AG04449 (cell line): ENCODE data around the gene NOC2L.
"Not testable (repeated sequence)": the region's sequence is repeated elsewhere in the genome, so short reads cannot be mapped to it uniquely, and the experiment has no call there.

Experiments
- CTCF ChIA-PET: fragments of 350-600 bp; formaldehyde crosslinking; extraction: SDS; loops from one replicate; lab custom pipeline; 2021; ENCODE audit warnings: antibody characterized with exemption; lab: Yijun Ruan, JAX
- POLR2A ChIA-PET: fragments of 400-600, 350-600 bp; formaldehyde crosslinking; extraction: SDS; loops from one replicate; lab custom pipeline; 2020; ENCODE audit warnings: antibody characterized with exemption, inconsistent platforms; lab: Yijun Ruan, JAX
- DNase-seq: peaks from one replicate; pipeline ENCODE4 v3.0.0-alpha.2; 2010; ENCODE audit warnings: low read depth, low spot score
- H3K4me3 ChIP-seq: 2 replicates; pipeline ENCODE4 v1.5.1; 2011; ENCODE audit warnings: low read depth, mild to moderate bottlenecking, control low read depth, low read length
- TF ChIP-seq, protein P1 (sequence below): IDR thresholded peaks from one replicate; pipeline ENCODE4 v1.5.1; 2011; ENCODE audit warnings: mild to moderate bottlenecking, moderate library complexity, low read length, control low read depth, inconsistent platforms; ENCODE audit not compliant: insufficient read depth; ENCODE audit errors: missing control alignments

NOC2L gene

DNA sequence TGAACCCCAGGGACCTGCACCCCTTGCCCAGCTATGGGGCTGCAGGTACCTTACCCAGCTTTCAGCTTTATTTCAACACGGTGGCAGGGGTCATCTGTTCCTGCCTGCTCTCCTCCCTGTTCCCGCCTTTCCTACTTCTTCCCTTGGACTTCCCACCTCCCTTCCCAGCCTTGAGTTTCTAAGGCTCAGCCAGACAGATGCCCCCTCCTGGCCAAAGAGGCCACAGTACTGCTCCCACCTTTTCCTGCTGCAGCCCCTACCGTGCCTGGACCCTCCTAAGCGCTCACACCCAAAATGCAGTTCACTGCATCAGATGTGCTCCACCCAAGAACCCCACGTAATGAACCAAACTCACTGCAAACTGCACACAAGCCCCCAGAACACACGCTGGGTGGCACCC, 7.7 kb downstream of the NOC2L start:
- CTCF ChIA-PET = interaction anchor here (1.5 to 2.2 kb wide), 3 partner anchors 11 to 48 kb away, joined by 6 to 9 read pairs (median 7); no protein-coding TSS in a partner anchor
- POLR2A ChIA-PET = no interaction called here
- TF ChIP-seq, protein P1, sequence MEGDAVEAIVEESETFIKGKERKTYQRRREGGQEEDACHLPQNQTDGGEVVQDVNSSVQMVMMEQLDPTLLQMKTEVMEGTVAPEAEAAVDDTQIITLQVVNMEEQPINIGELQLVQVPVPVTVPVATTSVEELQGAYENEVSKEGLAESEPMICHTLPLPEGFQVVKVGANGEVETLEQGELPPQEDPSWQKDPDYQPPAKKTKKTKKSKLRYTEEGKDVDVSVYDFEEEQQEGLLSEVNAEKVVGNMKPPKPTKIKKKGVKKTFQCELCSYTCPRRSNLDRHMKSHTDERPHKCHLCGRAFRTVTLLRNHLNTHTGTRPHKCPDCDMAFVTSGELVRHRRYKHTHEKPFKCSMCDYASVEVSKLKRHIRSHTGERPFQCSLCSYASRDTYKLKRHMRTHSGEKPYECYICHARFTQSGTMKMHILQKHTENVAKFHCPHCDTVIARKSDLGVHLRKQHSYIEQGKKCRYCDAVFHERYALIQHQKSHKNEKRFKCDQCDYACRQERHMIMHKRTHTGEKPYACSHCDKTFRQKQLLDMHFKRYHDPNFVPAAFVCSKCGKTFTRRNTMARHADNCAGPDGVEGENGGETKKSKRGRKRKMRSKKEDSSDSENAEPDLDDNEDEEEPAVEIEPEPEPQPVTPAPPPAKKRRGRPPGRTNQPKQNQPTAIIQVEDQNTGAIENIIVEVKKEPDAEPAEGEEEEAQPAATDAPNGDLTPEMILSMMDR = peak; percentile 48
- no peak for DNase-seq
- H3K4me3 ChIP-seq = no peak overlapping the region

DNA sequence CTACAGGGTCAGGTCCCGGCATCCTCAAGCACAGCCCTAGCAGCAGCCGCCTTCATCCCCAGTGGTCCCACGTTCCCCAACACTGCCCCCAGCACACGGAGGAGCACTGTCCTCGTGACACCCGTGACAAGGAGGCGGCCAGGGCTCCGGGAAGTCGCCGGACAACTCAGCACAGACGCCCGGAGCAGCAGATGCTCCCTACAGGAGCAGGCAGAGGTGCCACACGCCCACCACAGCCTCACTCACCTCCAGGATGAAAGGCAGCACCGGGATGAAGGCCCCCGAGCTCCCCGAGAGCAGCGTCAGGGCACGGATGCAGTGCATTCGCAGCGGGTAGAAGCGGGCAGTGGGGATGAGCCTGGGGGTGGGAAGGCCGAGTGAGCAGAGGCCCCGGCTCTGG, 8.2 kb downstream of the NOC2L start:
- DNase-seq = no peak
- POLR2A ChIA-PET = no interaction called here
- TF ChIP-seq, protein P1 = no peak
- H3K4me3 ChIP-seq = no peak overlapping the region
- CTCF ChIA-PET = no interaction called here

DNA sequence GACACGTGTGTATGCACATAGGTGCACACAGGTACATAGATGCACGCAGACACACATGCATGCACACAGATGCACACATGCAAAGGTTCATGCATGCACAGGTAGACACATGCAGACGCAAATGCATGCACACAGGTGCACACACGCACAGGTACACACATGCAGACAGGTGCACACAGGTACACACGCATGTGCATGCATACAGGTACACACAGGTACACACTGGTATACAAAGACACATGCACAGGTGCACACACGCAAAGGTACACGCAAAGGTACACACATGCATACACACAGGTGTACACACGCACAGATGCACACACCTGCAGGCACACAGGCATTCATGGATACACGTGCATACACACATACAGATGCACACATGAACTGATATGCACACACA, 8.8 kb downstream of the NOC2L start:
- CTCF ChIA-PET = interaction anchor here (1.0 kb wide), 1 partner anchor 34 kb away, joined by 3 read pairs; no protein-coding TSS in a partner anchor
- no peak for DNase-seq
- TF ChIP-seq, protein P1 = no peak
- POLR2A ChIA-PET = no interaction called here
- H3K4me3 ChIP-seq = no peak overlapping the region

DNA sequence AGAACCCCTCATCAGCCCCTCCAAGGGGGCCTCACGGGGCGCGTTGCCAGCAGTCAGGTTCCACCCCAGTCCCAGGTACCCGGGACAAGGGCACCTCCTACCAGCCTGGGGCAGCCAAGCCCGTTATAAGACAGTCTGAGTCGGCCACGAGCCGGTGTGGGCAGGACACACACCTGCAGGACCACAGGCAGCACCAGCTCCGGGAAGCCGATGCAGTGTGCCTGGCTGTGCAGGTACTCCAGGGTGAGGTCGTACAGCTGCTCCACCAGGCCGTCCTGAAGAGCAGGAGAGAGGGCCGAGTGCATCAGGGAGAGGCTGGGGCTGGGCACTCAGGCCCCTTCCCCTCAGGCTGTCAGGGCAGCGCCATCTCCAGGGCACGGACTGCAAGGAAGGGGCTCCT, 11.1 kb downstream of the NOC2L start:
- H3K4me3 ChIP-seq = no peak overlapping the region
- POLR2A ChIA-PET = no interaction called here
- DNase-seq = no peak
- TF ChIP-seq, protein P1 = no peak
- CTCF ChIA-PET = no interaction called here

DNA sequence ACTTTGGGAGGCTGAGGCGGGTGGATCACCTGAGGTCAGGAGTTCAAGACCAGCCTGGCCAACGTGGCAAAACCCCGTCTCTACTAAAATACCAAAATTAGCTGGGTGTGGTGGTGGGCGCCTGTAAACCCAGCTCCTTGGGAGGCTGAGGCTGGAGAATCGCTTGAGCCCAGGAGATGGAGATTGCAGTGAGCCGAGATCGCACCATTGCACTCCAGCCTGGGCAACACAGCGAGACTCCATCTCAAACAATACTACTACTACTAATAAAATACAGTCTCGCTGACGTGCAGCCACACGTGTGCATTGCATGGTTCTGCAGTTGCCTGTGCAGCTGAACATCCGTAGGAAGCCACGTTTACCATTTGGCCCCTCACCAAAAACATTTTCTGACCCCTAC, 12.2 kb downstream of the NOC2L start:
- H3K4me3 ChIP-seq, DNase-seq, POLR2A ChIA-PET: not testable (repeated sequence)
- CTCF ChIA-PET = interaction anchor here (0.7 to 2.8 kb wide), 3 partner anchors 9 to 42 kb away, joined by 3 to 9 read pairs (median 3); no protein-coding TSS in a partner anchor

DNA sequence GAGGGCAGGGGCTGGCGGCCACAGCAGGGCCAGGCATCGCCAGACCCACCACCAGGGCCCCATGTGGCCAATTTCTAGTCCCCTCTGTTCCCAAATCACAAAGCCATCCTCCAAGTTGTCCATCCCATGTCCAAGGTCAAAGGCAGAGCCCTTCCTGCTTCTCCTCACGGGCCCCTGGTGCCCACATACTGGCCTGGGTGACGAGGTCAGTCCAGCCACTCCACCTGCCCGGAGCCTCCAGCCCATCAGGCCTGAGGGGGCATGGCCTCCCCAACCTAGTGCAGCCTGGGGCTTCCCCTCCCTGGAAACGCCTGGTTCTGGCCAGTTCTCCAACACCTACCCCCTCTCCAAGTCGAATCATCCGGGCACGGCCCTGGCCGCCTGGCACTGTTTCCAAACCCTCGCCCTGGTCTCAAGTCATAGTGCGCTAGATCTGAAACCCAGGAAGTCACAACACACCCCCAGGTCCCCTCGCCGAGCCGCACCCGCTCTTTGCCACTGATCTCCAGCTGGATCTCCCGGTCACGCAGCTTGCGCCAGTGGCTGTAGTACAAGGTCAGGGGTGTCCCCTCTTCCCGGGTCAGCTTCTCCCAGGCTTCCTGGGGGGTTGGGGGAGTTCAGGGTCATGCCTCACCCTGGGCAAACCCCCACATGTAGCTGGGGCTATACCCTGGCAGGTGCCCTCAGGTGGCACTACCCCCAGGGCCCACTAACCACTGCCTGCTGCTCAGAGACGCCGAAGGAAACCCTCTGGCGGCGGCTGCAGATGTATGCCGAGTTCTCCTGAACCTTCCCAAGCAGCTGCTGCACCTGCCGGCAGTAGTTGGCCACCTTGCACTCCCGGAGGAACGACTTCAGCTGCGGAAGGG, 13.1 kb downstream of the NOC2L start:
- DNase-seq = no peak
- H3K4me3 ChIP-seq = no peak overlapping the region
- TF ChIP-seq, protein P1 = no peak
- ChIA-PET CTCF (interaction anchor here (0.7 to 2.8 kb wide), 3 partner anchors 8 to 41 kb away, joined by 3 to 9 read pairs (median 3); no protein-coding TSS in a partner anchor), POLR2A (interaction anchor here (0.7 kb wide), 1 partner anchor 38 kb away, joined by 3 read pairs; no protein-coding TSS in a partner anchor)
